HCT116 (cell line): ENCODE results near the gene FBXW10. TPM values are rescaled to one million over a fixed set of nuclear protein-coding genes. Genes with fewer than 3 reads are reported as not detected.
"Not testable (repeated sequence)": the region's sequence is repeated elsewhere in the genome, so short reads cannot be mapped to it uniquely, and the experiment has no call there.

Source experiments
- ATAC-seq: fragments of 200-7000 bp; cut with Tn5 transposase; 2 replicates; pipeline ENCODE4 v1.9.1; 2020; ENCODE audit warnings: mild to moderate bottlenecking, moderate library complexity
- BruUV-seq: library from RNA; stranded (reverse); fragments of 400-500 nt; replicated peaks from 2 replicates; lab custom pipeline; 2021; lab: Mats Ljungman, UMichigan
- CTCF ChIA-PET: fragments of 300-600 bp; sonication (Branson Sonifier 250); formaldehyde crosslinking; loops from one replicate; lab custom pipeline; 2021; ENCODE audit warnings: antibody characterized with exemption; lab: Charles Lee
- POLR2A ChIA-PET: fragments of 300-600, 350-600 bp; sonication (Branson Sonifier 250); formaldehyde crosslinking; loops from one replicate; lab custom pipeline; 2021; ENCODE audit warnings: antibody characterized with exemption; lab: Charles Lee
- RAD21 ChIA-PET, 2 experiments: fragments of 300-600 bp; sonication (Branson Sonifier 250); formaldehyde crosslinking; loops; one replicate each; lab custom pipeline; 2023; ENCODE audit warnings: low total read pairs in 2 of 2; ENCODE audit not compliant: uncharacterized antibody in 2 of 2, unreplicated experiment in 2 of 2, low non-redundant PET in 1 of 2; lab: Charles Lee
- DNase-seq: peaks from one replicate; pipeline ENCODE4 v3.0.0-alpha.2; 2010; ENCODE audit warnings: low read depth, low spot score
- H2AFZ ChIP-seq: fragments of 200-600 bp; shearing (Covaris generic), sonication (generic); 2 replicates; pipeline ENCODE4 v1.6.1; 2017; ENCODE audit warnings: low read depth, mixed run types, mixed read lengths, antibody characterized with exemption, low read length; ENCODE audit not compliant: poor library complexity, severe bottlenecking
- H3K27ac ChIP-seq: 2 replicates; pipeline ENCODE4 v1.5.1; 2012; ENCODE audit warnings: low read depth, low read length
- H3K27me3 ChIP-seq: fragments of 200-600 bp; sonication (generic); 2 replicates; pipeline ENCODE4 v1.6.1; 2016; ENCODE audit warnings: mixed run types, low read length, mixed read lengths; ENCODE audit not compliant: insufficient read depth
- H3K36me3 ChIP-seq, 2 experiments: fragments of 200-500 bp in 1 of 2; fragments of 200-600 bp in 1 of 2; sonication (Bioruptor generic) in 1 of 2; sonication (generic) in 1 of 2; 2 replicates each; pipeline versions ENCODE4 v1.5.1 to v1.6.1; 2014 to 2016; ENCODE audit warnings: low read length in 2 of 2, inconsistent platforms in 1 of 2, mixed read lengths in 1 of 2, mixed run types in 1 of 2; ENCODE audit not compliant: insufficient read depth in 2 of 2, control insufficient read depth in 1 of 2
- H3K4me1 ChIP-seq, 2 experiments: fragments of 200-600 bp in 1 of 2; sonication (generic) in 1 of 2; 2 replicates each; pipeline versions ENCODE4 v1.5.1 to v1.6.1; 2012 to 2017; ENCODE audit warnings: low read length in 2 of 2, inconsistent platforms in 1 of 2, mild to moderate bottlenecking in 1 of 2, mixed read lengths in 1 of 2, mixed run types in 1 of 2, moderate library complexity in 1 of 2; ENCODE audit not compliant: insufficient read depth in 2 of 2, control insufficient read depth in 1 of 2
- H3K4me2 ChIP-seq: fragments of 200-600 bp; sonication (generic); 2 replicates; pipeline ENCODE4 v1.6.1; 2017; ENCODE audit warnings: mixed run types, low read length, mixed read lengths
- H3K4me3 ChIP-seq, 2 experiments: fragments of 200-600 bp in 1 of 2; sonication (generic) in 1 of 2; replicated peaks in 1 of 2; 2 replicates each; pipeline ENCODE4 v1.5.1; 2011 to 2016; ENCODE audit warnings: low read length in 2 of 2, control low read depth in 1 of 2, low read depth in 1 of 2, mild to moderate bottlenecking in 1 of 2, mixed read lengths in 1 of 2, mixed run types in 1 of 2
- H3K79me2 ChIP-seq: fragments of 200-600 bp; sonication (generic); 2 replicates; pipeline ENCODE4 v1.6.1; 2017; ENCODE audit warnings: mild to moderate bottlenecking, mixed run types, low read length, moderate library complexity, mixed read lengths; ENCODE audit not compliant: insufficient read depth
- H3K9ac ChIP-seq: fragments of 200-600 bp; sonication (generic); 2 replicates; pipeline ENCODE4 v1.6.1; 2016; ENCODE audit warnings: low read length, mixed read lengths
- H3K9me2 ChIP-seq: fragments of 200-600 bp; sonication (generic), shearing (Covaris generic); 2 replicates; pipeline ENCODE4 v1.6.1; 2017; ENCODE audit warnings: mixed run types, mild to moderate bottlenecking, moderate library complexity; ENCODE audit not compliant: insufficient read depth
- H3K9me3 ChIP-seq, 2 experiments: fragments of 200-500 bp in 1 of 2; fragments of 200-600 bp in 1 of 2; sonication (Bioruptor generic) in 1 of 2; sonication (generic) in 1 of 2; 2 replicates each; pipeline ENCODE4 v1.6.1; 2014 to 2017; ENCODE audit warnings: low read length in 2 of 2, mixed read lengths in 2 of 2, inconsistent platforms in 1 of 2, low read depth in 1 of 2, mild to moderate bottlenecking in 1 of 2, mixed run types in 1 of 2, moderate library complexity in 1 of 2; ENCODE audit not compliant: control insufficient read depth in 1 of 2, insufficient read depth in 1 of 2
- H4K20me1 ChIP-seq: fragments of 200-600 bp; sonication (generic), shearing (Covaris generic); 2 replicates; pipeline ENCODE4 v1.6.1; 2017; ENCODE audit warnings: mixed run types, mild to moderate bottlenecking, moderate library complexity; ENCODE audit not compliant: insufficient read depth
- intact Hi-C: fragments of 100-400 bp; cut with micrococcal nuclease; formaldehyde crosslinking; loops from 2 replicates; pipeline ENCODE4 v1.10.0; 2022
- total RNA-seq: library from RNA; stranded (reverse); gene quantifications from one replicate; pipeline ENCODE4 v1.2.1, GENCODE V29; 2021; ENCODE audit not compliant: unreplicated experiment

Gene FBXW10
- total RNA-seq, 1 experiment from 2014 or later: not detected

- H3K9ac ChIP-seq, intact Hi-C loops, H3K27me3 ChIP-seq, H3K9me3 ChIP-seq, H3K9me2 ChIP-seq, ATAC-seq, H2AFZ ChIP-seq, H3K36me3 ChIP-seq, RAD21 ChIA-PET, H4K20me1 ChIP-seq, POLR2A ChIA-PET, BruUV-seq, H3K4me3 ChIP-seq, H3K4me2 ChIP-seq, DNase-seq, H3K4me1 ChIP-seq, CTCF ChIA-PET, H3K79me2 ChIP-seq, H3K27ac ChIP-seq: not testable (repeated sequence)
Observed at GRCh38 chr17:18803458-18804245, 59.8 kb downstream of the FBXW10 start.

- ATAC-seq, RAD21 ChIA-PET, H3K36me3 ChIP-seq, DNase-seq, BruUV-seq, H3K79me2 ChIP-seq, POLR2A ChIA-PET, H3K4me3 ChIP-seq, H3K4me1 ChIP-seq, H3K4me2 ChIP-seq, H4K20me1 ChIP-seq, H3K27me3 ChIP-seq, H3K9me3 ChIP-seq, H3K9me2 ChIP-seq, H3K27ac ChIP-seq, intact Hi-C loops, H3K9ac ChIP-seq, H2AFZ ChIP-seq, CTCF ChIA-PET: not testable (repeated sequence)
Observed at GRCh38 chr17:18815924-18816323, 72.1 kb downstream of the FBXW10 start.
